Aorta (tissue), 5 donors: ENCODE data around the gene TMEM183A. TPM values are rescaled to one million over a fixed set of nuclear protein-coding genes. Genes with fewer than 3 reads are reported as not detected.

Experiments
- ATAC-seq: fragments of 200-7000 bp; cut with Tn5 transposase; one replicate; pipeline ENCODE4 v1.9.1; 2022; ENCODE audit warnings: moderate library complexity; ENCODE audit not compliant: low FRiP score
- DNase-seq, 2 donors: peaks; one replicate each; pipeline ENCODE4 v3.0.0-alpha.2; 2020
- H3K27ac ChIP-seq, 2 donors: one replicate each; pipeline ENCODE4 v1.5.1; 2013; ENCODE audit warnings: low read length in 2 of 2, mild to moderate bottlenecking in 2 of 2, moderate library complexity in 2 of 2, control low read depth in 1 of 2, inconsistent platforms in 1 of 2, low read depth in 1 of 2
- H3K27me3 ChIP-seq, 2 donors: one replicate each; pipeline ENCODE4 v1.6.1; 2013; ENCODE audit warnings: control low read depth in 1 of 2, low read length in 1 of 2, mild to moderate bottlenecking in 1 of 2, moderate library complexity in 1 of 2; ENCODE audit not compliant: insufficient read depth in 2 of 2, control insufficient read depth in 1 of 2
- H3K36me3 ChIP-seq, 2 donors: one replicate each; pipeline ENCODE4 v1.6.1; 2013; ENCODE audit warnings: control low read depth in 1 of 2, low read length in 1 of 2, mild to moderate bottlenecking in 1 of 2; ENCODE audit not compliant: insufficient read depth in 2 of 2, control insufficient read depth in 1 of 2
- H3K4me1 ChIP-seq, 2 donors: one replicate each; pipeline ENCODE4 v1.6.1; 2013; ENCODE audit warnings: low read length in 2 of 2, control low read depth in 1 of 2, mild to moderate bottlenecking in 1 of 2, moderate library complexity in 1 of 2; ENCODE audit not compliant: insufficient read depth in 2 of 2, control insufficient read depth in 1 of 2
- H3K4me3 ChIP-seq, 2 donors: one replicate each; pipeline ENCODE4 v1.5.1; 2013; ENCODE audit warnings: low read length in 2 of 2, control low read depth in 1 of 2, mild to moderate bottlenecking in 1 of 2
- H3K9me3 ChIP-seq: one replicate; pipeline ENCODE4 v1.6.1; 2013; ENCODE audit warnings: mild to moderate bottlenecking, low read length; ENCODE audit not compliant: control insufficient read depth
- WGBS, 2 donors: extraction: QIAGEN DNeasy Blood & Tissue Kit; methylation state at CpG; one replicate each; pipeline ENCODE4 v1.1.7; 2013; 5-methylcytosine and 5-hydroxymethylcytosine counted together
- intact Hi-C, 2 donors: fragments of 100-400 bp; cut with DNase I; formaldehyde crosslinking; loops; one replicate each; pipeline versions ENCODE4 v1.14.2 to v1.15.0; 2022
- polyA plus RNA-seq, 2 donors: library from polyadenylated mRNA; stranded (reverse); fragments of 200-250 nt; gene quantifications; one replicate each; pipeline ENCODE4 v1.2.3, GENCODE V29; 2013
- total RNA-seq, 2 donors: library from RNA; stranded (reverse); fragmentation: NEBNext Ultra II Directional; extraction: Animal tissue kit (Norgen Biotek cat#: 25700); gene quantifications; one replicate each; pipeline ENCODE4 v1.2.1, GENCODE V29; 2021
- donor health status: healthy with polysubstance abuse.
- donor health status: Bipolar disorder and iron deficiency.
- donor health status: DM: no; HTN: no; CAD: no.
- donor health status: DM: no; HTN: no; CAD: no.
- donor health status: DM: yes; HTN: yes; CAD: no.

The TMEM183A gene
- total and polyA plus RNA-seq, 4 donors = 43.9 to 55.7 (median 47.3) TPM

- Histone ChIP-seq H3K9me3 (no peaks in the 10 kb centered on the region), H3K36me3 (no peaks in the 10 kb centered on the region), H3K4me3 (no peak overlapping the region), H3K4me1 (no peaks in the 10 kb centered on the region), H3K27me3 (no peaks in the 10 kb centered on the region), H3K27ac (no peak overlapping the region)
- DNase-seq = no peak
- intact Hi-C loops = no loop called here
- no peak for ATAC-seq
- WGBS, 2 donors = 92 to 100% methylated on average over 2 of the region's 2 CpGs
These were observed 26.1 kb downstream of the TMEM183A start for GRCh38 chr1:203033287-203033686.

- 92 to 95% methylated on average over 2 of the region's 2 CpGs for WGBS, 2 donors
- H3K27me3 ChIP-seq = no peaks in the 10 kb centered on the region
- no peaks in the 10 kb centered on the region for H3K4me1 ChIP-seq
- no peaks in the 10 kb centered on the region for H3K36me3 ChIP-seq
- H3K9me3 ChIP-seq = no peaks in the 10 kb centered on the region
- DNase-seq = no peak
- H3K4me3 ChIP-seq = no peak overlapping the region
- no peak overlapping the region for H3K27ac ChIP-seq
- ATAC-seq = no peak
- intact Hi-C loops = no loop called here
These were observed 26.7 kb downstream of the TMEM183A start for GRCh38 chr1:203033917-203034316.

DNA sequence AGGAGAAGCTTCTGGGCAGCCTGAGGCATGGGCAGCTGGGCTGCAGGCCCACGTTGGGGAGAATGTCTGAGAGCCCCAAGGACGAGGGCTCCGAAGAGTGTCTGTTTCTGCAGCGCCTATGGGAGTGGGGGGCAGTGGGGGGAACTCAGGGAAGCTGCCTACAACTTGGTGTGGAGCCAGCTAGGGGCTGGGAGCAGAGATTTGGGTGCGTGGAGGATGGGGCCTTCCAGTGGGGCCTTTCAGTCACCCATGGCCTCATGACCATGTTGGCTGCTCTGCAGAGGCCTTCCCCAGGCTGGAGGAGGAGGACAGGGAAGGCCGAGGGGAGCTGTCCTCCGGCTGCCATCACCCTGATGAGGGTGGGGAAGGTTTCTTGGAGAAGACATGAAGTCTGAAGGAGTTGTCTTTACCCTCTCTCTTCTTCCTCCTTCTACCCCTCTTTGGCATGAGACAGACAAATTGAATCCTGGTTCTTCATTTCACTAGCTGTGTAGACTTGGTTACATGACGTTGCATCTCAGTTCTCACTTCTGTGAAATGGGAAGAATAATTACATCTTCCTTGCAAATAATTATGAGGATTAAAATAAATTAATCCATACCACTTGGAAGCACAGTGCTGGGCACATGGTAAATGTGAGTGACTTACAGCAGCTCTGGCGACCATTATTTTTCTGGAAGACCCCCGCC is 27.4 kb downstream of the TMEM183A start:
- 84 to 88% methylated on average over 10 of the region's 10 CpGs for WGBS, 2 donors
- Histone ChIP-seq H3K27ac (no peak overlapping the region), H3K36me3 (no peaks in the 10 kb centered on the region), H3K4me3 (no peak overlapping the region), H3K9me3 (no peaks in the 10 kb centered on the region), H3K27me3 (no peaks in the 10 kb centered on the region), H3K4me1 (no peaks in the 10 kb centered on the region)
- no peak for ATAC-seq
- DNase-seq = no peak
- intact Hi-C loops = loop anchor here in 1 of 2 donors (5.0 kb wide), 1 partner anchor 138 kb away; no protein-coding TSS in a partner anchor

DNA sequence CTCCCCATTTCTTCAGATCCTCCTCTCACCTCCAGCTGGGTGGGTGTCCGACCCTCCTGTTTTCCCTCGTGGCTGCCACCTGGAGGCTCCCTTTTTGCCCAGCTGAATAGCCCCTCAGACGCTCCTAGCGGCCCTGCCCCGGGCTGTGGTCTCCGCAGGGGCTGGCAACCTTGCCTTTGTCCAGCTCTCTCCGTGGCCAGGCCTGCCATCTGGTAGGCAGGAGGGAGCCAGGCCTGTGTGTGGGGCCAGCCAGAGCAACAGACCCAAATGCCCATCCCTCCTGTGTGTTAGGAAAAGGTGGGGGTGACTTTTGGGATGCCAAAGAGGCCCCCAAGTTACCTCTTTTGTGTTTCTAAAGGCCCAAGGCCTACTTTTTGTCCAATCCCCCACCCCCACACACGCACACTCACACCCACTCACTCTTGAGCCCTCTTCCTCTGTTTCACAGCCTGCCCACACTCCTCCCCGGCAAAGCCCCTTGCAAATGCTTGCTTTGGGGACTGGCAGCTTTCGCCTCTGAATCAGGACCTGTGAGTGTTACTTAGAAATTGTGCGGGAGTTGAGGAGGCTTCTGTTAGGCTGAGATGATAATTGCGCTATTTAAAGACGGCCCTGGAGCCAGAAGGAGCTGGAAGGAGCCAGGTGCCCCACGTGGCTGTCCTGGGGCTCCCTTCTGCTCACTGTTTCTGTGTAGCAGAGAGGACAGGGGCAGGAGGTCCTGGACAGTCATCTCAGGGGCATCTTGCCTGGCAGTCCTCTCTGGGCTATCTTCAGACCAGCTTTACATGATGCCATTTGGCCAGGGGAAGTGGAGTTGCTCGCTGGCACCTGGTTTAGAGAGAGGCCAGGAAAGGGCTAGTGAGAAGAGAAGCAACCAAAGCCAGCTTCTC is 28.2 kb downstream of the TMEM183A start:
- Histone ChIP-seq H3K27ac (no peak overlapping the region), H3K27me3 (no peaks in the 10 kb centered on the region), H3K4me3 (no peak overlapping the region), H3K9me3 (no peaks in the 10 kb centered on the region), H3K4me1 (no peaks in the 10 kb centered on the region), H3K36me3 (no peaks in the 10 kb centered on the region)
- DNase-seq = no peak
- WGBS, 2 donors = 88 to 92% methylated on average over 15 of the region's 15 CpGs
- ATAC-seq = no peak
- intact Hi-C loops = loop anchor here in 1 of 2 donors (5.0 kb wide), 1 partner anchor 137 kb away; no protein-coding TSS in a partner anchor

DNA sequence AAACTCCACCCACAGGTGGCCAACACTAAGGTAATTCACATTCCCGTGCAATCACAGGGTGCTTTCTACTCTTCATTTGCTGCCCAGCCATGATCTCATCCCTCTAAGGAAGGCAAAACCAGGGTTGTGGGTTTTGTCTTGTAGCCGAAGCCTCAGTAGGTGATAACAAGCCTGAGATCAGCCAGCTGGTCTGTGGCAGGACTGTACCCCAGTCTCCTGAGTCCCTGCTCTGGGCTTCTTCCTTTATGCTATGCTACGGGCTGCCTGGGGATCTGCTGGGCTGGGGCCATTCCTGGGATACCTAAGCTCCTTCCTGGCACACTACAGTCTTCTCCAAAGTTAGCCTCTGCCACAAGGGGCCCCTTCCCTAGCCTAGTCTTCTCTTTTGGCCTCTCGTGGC is 29.0 kb downstream of the TMEM183A start:
- DNase-seq (no peak), ATAC-seq (no peak)
- H3K9me3 ChIP-seq = no peaks in the 10 kb centered on the region
- WGBS, 2 donors = 64 to 73% methylated on average over 4 of the region's 4 CpGs
- no peak overlapping the region for H3K27ac ChIP-seq
- intact Hi-C loops = loop anchor here in 1 of 2 donors (5.0 kb wide), 1 partner anchor 136 kb away; no protein-coding TSS in a partner anchor
- no peaks in the 10 kb centered on the region for H3K36me3 ChIP-seq
- H3K27me3 ChIP-seq = no peaks in the 10 kb centered on the region
- H3K4me3 ChIP-seq = no peak overlapping the region
- no peaks in the 10 kb centered on the region for H3K4me1 ChIP-seq

GRCh38 chr1:203036537-203036936 is 29.4 kb downstream of the TMEM183A start:
- no peak for ATAC-seq
- WGBS, 2 donors = 43 to 49% methylated on average over 2 of the region's 2 CpGs
- Histone ChIP-seq H3K27me3 (no peaks in the 10 kb centered on the region), H3K9me3 (no peaks in the 10 kb centered on the region), H3K4me1 (no peaks in the 10 kb centered on the region), H3K36me3 (no peaks in the 10 kb centered on the region), H3K27ac (peak overlapping the region in 1 of 2 donors; percentile 62), H3K4me3 (no peak overlapping the region)
- DNase-seq = no peak
- intact Hi-C loops = loop anchor here in 1 of 2 donors (5.0 kb wide), 1 partner anchor 136 kb away; no protein-coding TSS in a partner anchor

DNA sequence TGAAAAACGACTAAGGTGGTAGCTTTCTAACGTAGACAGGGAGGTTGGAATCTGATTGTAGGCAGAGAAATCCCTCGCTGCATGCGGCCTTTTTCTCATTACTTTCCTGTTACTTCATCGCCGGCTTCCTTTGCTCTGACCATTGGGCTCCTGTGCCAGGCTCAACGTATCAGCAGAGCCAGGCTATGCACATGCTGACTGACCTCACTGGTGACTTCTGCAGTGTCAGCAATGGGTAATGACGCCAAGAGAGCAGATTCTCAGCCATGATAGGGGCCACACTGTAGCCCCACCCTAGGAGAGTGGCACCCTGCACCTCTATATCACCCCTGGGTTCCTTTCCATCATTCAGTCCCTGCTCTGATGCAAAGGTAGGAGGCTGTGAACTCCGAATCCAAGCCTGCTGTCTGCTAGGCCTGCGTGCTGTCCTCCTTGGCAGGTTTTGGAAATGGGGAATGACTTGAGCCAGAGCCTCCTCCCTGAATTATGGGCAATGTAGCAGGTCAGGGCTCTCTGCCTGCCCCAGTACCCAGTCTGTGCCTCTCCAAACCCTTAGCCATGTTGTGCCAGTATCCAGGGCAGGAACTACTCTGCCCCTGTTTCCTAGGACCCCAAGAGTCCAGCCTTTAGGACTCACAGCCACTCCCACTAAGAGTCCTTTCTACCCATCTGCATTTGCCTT is 30.5 kb downstream of the TMEM183A start:
- ATAC-seq (peak; percentile 17), DNase-seq (no peak)
- intact Hi-C loops = loop anchor here (1.0 to 5.0 kb wide), 3 partner anchors 135 to 179 kb away; no protein-coding TSS in a partner anchor
- no peaks in the 10 kb centered on the region for H3K27me3 ChIP-seq
- H3K4me3 ChIP-seq = no peak overlapping the region
- no peaks in the 10 kb centered on the region for H3K4me1 ChIP-seq
- no peaks in the 10 kb centered on the region for H3K9me3 ChIP-seq
- 34 to 41% methylated on average over 10 of the region's 10 CpGs for WGBS, 2 donors
- no peaks in the 10 kb centered on the region for H3K36me3 ChIP-seq
- H3K27ac ChIP-seq = peak overlapping the region; percentile 24 to 94

- no peaks in the 10 kb centered on the region for H3K9me3 ChIP-seq
- intact Hi-C loops = loop anchor here (1.0 to 5.0 kb wide), 3 partner anchors 134 to 179 kb away; no protein-coding TSS in a partner anchor
- no peaks in the 10 kb centered on the region for H3K27me3 ChIP-seq
- WGBS, 2 donors = 3 to 4% methylated on average over 8 to 9 of the region's 9 CpGs
- H3K27ac ChIP-seq = peak overlapping the region in 1 of 2 donors; percentile 94
- peak; percentile 85 for ATAC-seq
- H3K4me3 ChIP-seq = no peak overlapping the region
- peak; percentile 86 to 91 for DNase-seq
- H3K36me3 ChIP-seq = no peaks in the 10 kb centered on the region
- H3K4me1 ChIP-seq = no peaks in the 10 kb centered on the region
These were observed 31.1 kb downstream of the TMEM183A start for GRCh38 chr1:203038217-203038741.
